ENCODE measurements around the gene DPP6. TPM values are rescaled to one million over a fixed set of nuclear protein-coding genes. Genes with fewer than 3 reads are reported as not detected.

DPP6 gene
- polyA plus RNA-seq, 2 of the 4 experiments (the other 2 are of a cell fraction): not detected

DNA sequence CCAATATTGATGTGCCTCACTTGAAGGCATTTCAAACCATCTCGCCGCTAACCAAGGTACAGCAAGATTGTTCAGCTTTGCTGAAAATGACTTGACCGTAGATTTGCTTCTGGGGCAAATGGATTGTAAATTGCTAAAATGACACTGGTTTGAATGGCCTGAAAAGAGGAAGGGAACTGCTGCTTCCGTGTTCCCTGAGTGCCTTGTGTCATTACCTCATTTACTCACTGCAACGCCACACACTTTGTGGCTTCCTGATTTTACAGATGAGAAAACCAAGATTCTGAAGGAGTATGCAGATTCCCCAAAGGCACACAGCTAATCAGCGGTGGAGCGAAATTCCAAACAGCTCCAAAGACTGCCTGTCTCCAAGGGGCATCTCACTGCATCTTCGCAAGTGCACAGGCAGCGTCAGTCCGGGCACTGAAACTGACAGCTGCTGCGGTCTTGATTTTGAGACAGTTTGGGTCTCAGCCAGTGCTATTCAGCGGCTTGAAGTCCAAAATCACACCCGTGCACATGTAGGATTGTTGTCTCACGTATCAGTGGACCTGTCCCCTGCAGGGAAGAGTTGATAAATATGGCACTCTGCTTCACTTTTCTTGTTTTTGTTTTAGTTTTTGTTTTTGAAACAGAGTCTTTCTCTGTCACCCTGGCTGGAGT, 290.9 kb downstream of the DPP6 start:
- Histone ChIP-seq H3K4me1 (no peaks in the 10 kb centered on the region), H3K9me3 (no peaks in the 10 kb centered on the region), H3K4me3 (no peak overlapping the region), H3K4me2 (no peak overlapping the region), H3K27ac (no peak overlapping the region)
- CTCF ChIA-PET: no interaction called here
- no peak for DNase-seq (ENCODE audit: low read depth in 1 of 2, low spot score in 1 of 2)
- no peak for FAIRE-seq
- 35% methylated on average over 14 of the region's 14 CpGs for WGBS (ENCODE audit: missing lambda C conversion rate)
- no peak for ATAC-seq
- POLR2A ChIA-PET: no interaction called here
- TF ChIP-seq ESRRA (IDR thresholded peaks at IDR 0.05; ENCODE audit: borderline replicate concordance, low read length) (no peak), CEBPB (IDR thresholded peaks at IDR 0.05) (no peak), CBX8 (IDR thresholded peaks at IDR 0.05) (no peak), POLR2A (IDR thresholded peaks at IDR 0.05; ENCODE audit: low read length) (no peak), PHF8 (IDR thresholded peaks at IDR 0.05; ENCODE audit: borderline replicate concordance, low read depth) (no peak), TFCP2L1 (CRISPR knock-in tag; IDR thresholded peaks at IDR 0.05) (no peak), ELK1 (IDR thresholded peaks at IDR 0.05; ENCODE audit: low read depth, low read length) (no peak), FOSL2 (IDR thresholded peaks at IDR 0.05) (no peak), FOSL2 (CRISPR knock-in tag; IDR thresholded peaks at IDR 0.05) (no peak), SMC3 (IDR thresholded peaks at IDR 0.05) (no peak), RCOR1 (IDR thresholded peaks at IDR 0.05; ENCODE audit: low read depth, low read length) (no peak), EHF (CRISPR knock-in tag; IDR thresholded peaks at IDR 0.05) (no peak), RAD21 (conservative IDR thresholded peaks at IDR 0.05 in 1 of 2, IDR thresholded peaks at IDR 0.05 in 1 of 2) (no peak), MAZ (IDR thresholded peaks at IDR 0.05; ENCODE audit: borderline replicate concordance, low read depth, low read length) (no peak), HDAC2 (IDR thresholded peaks at IDR 0.05) (no peak)
- TF ChIP-seq, protein P1, sequence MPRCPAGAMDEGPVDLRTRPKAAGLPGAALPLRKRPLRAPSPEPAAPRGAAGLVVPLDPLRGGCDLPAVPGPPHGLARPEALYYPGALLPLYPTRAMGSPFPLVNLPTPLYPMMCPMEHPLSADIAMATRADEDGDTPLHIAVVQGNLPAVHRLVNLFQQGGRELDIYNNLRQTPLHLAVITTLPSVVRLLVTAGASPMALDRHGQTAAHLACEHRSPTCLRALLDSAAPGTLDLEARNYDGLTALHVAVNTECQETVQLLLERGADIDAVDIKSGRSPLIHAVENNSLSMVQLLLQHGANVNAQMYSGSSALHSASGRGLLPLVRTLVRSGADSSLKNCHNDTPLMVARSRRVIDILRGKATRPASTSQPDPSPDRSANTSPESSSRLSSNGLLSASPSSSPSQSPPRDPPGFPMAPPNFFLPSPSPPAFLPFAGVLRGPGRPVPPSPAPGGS (IDR thresholded peaks at IDR 0.05): no peak
- TF ChIP-seq, protein P2, sequence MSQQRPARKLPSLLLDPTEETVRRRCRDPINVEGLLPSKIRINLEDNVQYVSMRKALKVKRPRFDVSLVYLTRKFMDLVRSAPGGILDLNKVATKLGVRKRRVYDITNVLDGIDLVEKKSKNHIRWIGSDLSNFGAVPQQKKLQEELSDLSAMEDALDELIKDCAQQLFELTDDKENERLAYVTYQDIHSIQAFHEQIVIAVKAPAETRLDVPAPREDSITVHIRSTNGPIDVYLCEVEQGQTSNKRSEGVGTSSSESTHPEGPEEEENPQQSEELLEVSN (IDR thresholded peaks at IDR 0.05; ENCODE audit: borderline replicate concordance, low read depth): no peak

DNA sequence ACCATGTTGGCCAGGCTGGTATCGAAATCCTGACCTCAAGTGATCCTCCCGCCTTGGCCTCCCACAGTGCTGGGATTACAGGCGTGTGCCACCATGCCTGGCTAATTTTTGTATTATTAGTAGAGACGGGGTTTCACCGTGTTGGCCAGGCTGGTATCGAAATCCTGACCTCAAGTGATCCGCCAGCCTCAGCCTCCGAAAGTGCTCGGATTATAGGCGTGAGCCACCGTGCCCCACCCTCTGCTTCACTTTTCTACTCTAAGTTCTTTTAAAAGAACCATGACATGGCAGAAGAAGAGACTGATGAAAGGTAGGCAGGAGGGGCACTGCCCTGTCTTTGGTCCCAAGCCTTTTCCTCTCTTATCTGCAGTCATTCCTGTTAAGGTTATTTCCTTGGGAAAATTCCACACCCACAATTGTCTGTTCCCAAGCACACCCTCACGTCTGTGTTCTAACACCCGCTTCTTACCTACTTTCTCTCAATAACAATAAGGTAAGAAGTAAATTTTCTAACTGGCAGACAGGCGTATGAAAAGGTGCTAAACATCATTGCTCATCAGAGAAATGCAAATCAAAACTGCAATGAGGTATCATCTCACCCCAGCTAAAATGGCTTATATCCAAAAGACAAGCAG, 291.7 kb downstream of the DPP6 start:
- CTCF ChIA-PET: no interaction called here
- 21% methylated on average over 14 of the region's 14 CpGs for WGBS (ENCODE audit: missing lambda C conversion rate)
- FAIRE-seq (no peak), ATAC-seq (no peak), DNase-seq (ENCODE audit: low read depth in 1 of 2, low spot score in 1 of 2) (no peak)
- TF ChIP-seq, protein P3, sequence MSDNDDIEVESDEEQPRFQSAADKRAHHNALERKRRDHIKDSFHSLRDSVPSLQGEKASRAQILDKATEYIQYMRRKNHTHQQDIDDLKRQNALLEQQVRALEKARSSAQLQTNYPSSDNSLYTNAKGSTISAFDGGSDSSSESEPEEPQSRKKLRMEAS (IDR thresholded peaks at IDR 0.05): no peak
- no peak for TF ChIP-seq MAFK (IDR thresholded peaks at IDR 0.05; ENCODE audit: partially characterized antibody)
- TF ChIP-seq EP300 (IDR thresholded peaks at IDR 0.05): no peak
- no peak for TF ChIP-seq FOXS1 (CRISPR knock-in tag; IDR thresholded peaks at IDR 0.05)
- no peak for TF ChIP-seq NR3C1 (IDR thresholded peaks at IDR 0.05)
- no peak for TF ChIP-seq RNF2 (IDR thresholded peaks at IDR 0.05; ENCODE audit: borderline replicate concordance, low read depth)
- TF ChIP-seq NFE2L2 (conservative IDR thresholded peaks at IDR 0.05; ENCODE audit: low read length): no peak
- TF ChIP-seq MAZ (IDR thresholded peaks at IDR 0.05; ENCODE audit: borderline replicate concordance, low read depth, low read length): no peak
- no peak for TF ChIP-seq RAD21 (conservative IDR thresholded peaks at IDR 0.05 in 1 of 2, IDR thresholded peaks at IDR 0.05 in 1 of 2)
- POLR2A ChIA-PET: no interaction called here
- no peak overlapping the region for H3K27ac ChIP-seq
- H3K9me3 ChIP-seq: no peaks in the 10 kb centered on the region
- no peaks in the 10 kb centered on the region for H3K4me1 ChIP-seq
- no peak overlapping the region for H3K4me3 ChIP-seq
- no peak overlapping the region for H3K4me2 ChIP-seq
